ENCODE results near the gene ENAH. TPM values are rescaled to one million over a fixed set of nuclear protein-coding genes. Genes with fewer than 3 reads are reported as not detected.

ENAH gene
- total RNA-seq, 4 donors from 2014 or later: 8.6 to 42.5 (median 35.9) TPM

DNA sequence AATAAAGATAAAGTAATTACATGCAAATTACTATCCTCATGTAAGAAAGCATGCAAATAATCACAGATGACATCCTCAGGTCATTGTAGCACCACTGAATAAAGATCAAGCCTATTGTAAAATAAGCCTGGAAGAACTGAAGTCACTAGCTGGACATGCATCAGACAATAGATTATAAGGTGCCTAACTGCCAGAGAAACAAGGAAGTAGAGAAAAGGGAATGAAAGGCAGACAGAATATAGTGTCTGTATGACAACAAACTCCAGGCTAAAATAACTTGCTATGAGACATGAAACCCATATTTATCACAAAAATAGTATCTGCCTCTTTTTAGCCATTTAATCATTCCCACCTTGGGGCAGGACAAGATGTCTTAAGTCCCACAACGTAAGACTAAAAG lies 108.7 kb downstream of the ENAH start:
- WGBS, 2 donors: 71 to 100% methylated on average over 1 of the region's 1 CpG
- TF ChIP-seq POLR2A (IDR thresholded peaks at IDR 0.05): no peak
- TF ChIP-seq CTCF (IDR thresholded peaks at IDR 0.05): no peak
- Histone ChIP-seq H3K27ac (no peak overlapping the region), H3K9me3 (no peaks in the 10 kb centered on the region), H3K4me1 (peaks cover 0 to 9% (median 0%) of the 10 kb centered on the region in 3 donors), H3K36me3 (no peaks in the 10 kb centered on the region), H3K27me3 (no peaks in the 10 kb centered on the region), H3K4me3 (no peak overlapping the region)
- DNase-seq: no peak
- intact Hi-C loops (cut with DNase I): no loop called here

- intact Hi-C loops (cut with DNase I): no loop called here
Measured at GRCh38 chr1:225543350-225543749, 109.6 kb downstream of the ENAH start.

DNA sequence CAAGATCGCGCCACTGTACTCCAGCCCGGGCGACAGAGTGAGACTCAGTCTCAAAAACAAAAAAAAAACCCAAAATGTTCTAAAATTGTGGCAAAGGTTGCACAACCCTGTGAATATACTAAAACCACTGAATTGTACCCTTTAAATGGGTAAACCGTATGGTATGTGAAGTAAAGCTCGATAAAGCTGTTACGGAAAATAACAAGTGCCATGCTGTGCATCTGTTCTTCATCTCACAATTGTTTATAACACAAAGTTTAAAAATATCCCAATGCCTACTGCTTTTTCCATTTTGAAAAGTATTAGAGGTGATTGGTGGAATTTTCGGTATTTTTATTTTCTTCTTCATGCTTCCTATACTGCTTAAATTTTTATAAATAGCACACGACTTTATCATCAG lies 111.5 kb downstream of the ENAH start:
- intact Hi-C loops (cut with DNase I): no loop called here
- no peaks in the 10 kb centered on the region for H3K9me3 ChIP-seq
- H3K4me3 ChIP-seq: no peak overlapping the region
- no peaks in the 10 kb centered on the region for H3K27me3 ChIP-seq
- TF ChIP-seq CTCF (IDR thresholded peaks at IDR 0.05) (no peak), POLR2A (IDR thresholded peaks at IDR 0.05) (no peak)
- no peak for DNase-seq
- H3K4me1 ChIP-seq: peaks cover 0 to 14% (median 3%) of the 10 kb centered on the region in 3 donors
- WGBS, 2 donors: 91 to 92% methylated on average over 9 of the region's 9 CpGs
- no peaks in the 10 kb centered on the region for H3K36me3 ChIP-seq
- H3K27ac ChIP-seq: no peak overlapping the region

More at GRCh38 chr1:225543350-225543749, 109.6 kb downstream of the ENAH start:
- Histone ChIP-seq H3K4me1 (peaks cover 0 to 14% (median 3%) of the 10 kb centered on the region in 3 donors), H3K27me3 (no peaks in the 10 kb centered on the region), H3K4me3 (no peak overlapping the region), H3K36me3 (no peaks in the 10 kb centered on the region), H3K27ac (no peak overlapping the region), H3K9me3 (no peaks in the 10 kb centered on the region)
- no peak for DNase-seq
- TF ChIP-seq CTCF (IDR thresholded peaks at IDR 0.05) (no peak), POLR2A (IDR thresholded peaks at IDR 0.05) (no peak)

DNA sequence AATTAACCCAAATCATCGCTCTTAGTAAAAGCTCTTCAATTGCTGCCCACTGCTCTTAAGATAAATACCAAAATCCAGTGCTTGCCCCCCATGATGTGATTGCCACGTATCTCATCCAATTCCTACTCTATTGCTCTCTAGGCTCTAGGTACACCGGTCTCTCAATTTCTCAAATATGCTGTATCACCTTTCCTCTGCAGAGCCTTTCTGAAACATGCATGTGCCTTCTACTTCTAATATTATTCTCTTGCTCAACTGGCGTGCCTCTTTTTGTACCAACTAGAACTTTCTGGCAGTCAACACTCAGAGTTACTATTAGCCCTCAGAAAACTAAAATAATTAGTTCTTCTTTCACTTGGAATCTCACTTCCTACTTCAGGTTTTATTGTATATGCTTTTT lies 113.3 kb downstream of the ENAH start:
- no peaks in the 10 kb centered on the region for H3K36me3 ChIP-seq
- 87 to 93% methylated on average over 4 of the region's 4 CpGs for WGBS, 2 donors
- H3K4me3 ChIP-seq: no peak overlapping the region
- no peak overlapping the region for H3K27ac ChIP-seq
- TF ChIP-seq POLR2A (IDR thresholded peaks at IDR 0.05) (no peak), CTCF (IDR thresholded peaks at IDR 0.05) (no peak)
- DNase-seq: no peak
- intact Hi-C loops (cut with DNase I): no loop called here
- no peaks in the 10 kb centered on the region for H3K9me3 ChIP-seq
- H3K27me3 ChIP-seq: no peaks in the 10 kb centered on the region
- H3K4me1 ChIP-seq: peaks cover 0 to 14% (median 3%) of the 10 kb centered on the region in 3 donors

GRCh38 chr1:225539069-225539468 lies 113.9 kb downstream of the ENAH start:
- Histone ChIP-seq H3K36me3 (no peaks in the 10 kb centered on the region), H3K27me3 (no peaks in the 10 kb centered on the region), H3K27ac (no peak overlapping the region), H3K4me1 (peaks cover 0 to 10% (median 3%) of the 10 kb centered on the region in 3 donors), H3K4me3 (no peak overlapping the region), H3K9me3 (no peaks in the 10 kb centered on the region)
- intact Hi-C loops (cut with DNase I): no loop called here
- 29 to 59% methylated on average over 1 of the region's 1 CpG for WGBS, 2 donors
- TF ChIP-seq CTCF (IDR thresholded peaks at IDR 0.05): no peak
- no peak for TF ChIP-seq POLR2A (IDR thresholded peaks at IDR 0.05)
- DNase-seq: no peak

Data from esophagus squamous epithelium (tissue), 5 donors.